Colonic mucosa (tissue), 4 donors: Measurements from ENCODE around the gene SNX22. TPM values are rescaled to one million over a fixed set of nuclear protein-coding genes. Genes with fewer than 3 reads are reported as not detected.

ENCODE experiments used
- DNase-seq: peaks from one replicate; pipeline ENCODE4 v3.0.0-alpha.2; 2020
- H3K27ac ChIP-seq: fragments of 200-600 bp; one replicate; pipeline ENCODE4 v1.8.0; 2021
- H3K27me3 ChIP-seq: fragments of 200-600 bp; one replicate; pipeline ENCODE4 v1.8.0; 2021
- H3K36me3 ChIP-seq: fragments of 200-600 bp; one replicate; pipeline ENCODE4 v1.8.0; 2021
- H3K4me1 ChIP-seq: fragments of 200-600 bp; one replicate; pipeline ENCODE4 v1.8.0; 2021; ENCODE audit warnings: mild to moderate bottlenecking
- H3K4me3 ChIP-seq: fragments of 200-600 bp; one replicate; pipeline ENCODE4 v1.8.0; 2021
- H3K9ac ChIP-seq, 2 donors: one replicate each; pipeline ENCODE4 v1.7.0; 2013; ENCODE audit warnings: control low read depth in 2 of 2, low read depth in 2 of 2, low read length in 2 of 2
- H3K9me3 ChIP-seq: fragments of 200-600 bp; one replicate; pipeline ENCODE4 v1.8.0; 2021
- intact Hi-C: fragments of 100-400 bp; cut with DNase I; formaldehyde crosslinking; loops from one replicate; pipeline ENCODE4 v1.14.1; 2022
- total RNA-seq, 2 donors: library from RNA; stranded (reverse); fragmentation: NEBNext Ultra II Directional in 1 of 2; extraction: Animal tissue kit (Norgen Biotek cat#: 25700) in 1 of 2; gene quantifications; one replicate each; pipeline ENCODE4 v1.2.1, GENCODE V29; 2021
- TF ChIP-seq, protein P1 (sequence below): fragments of 200-600 bp; IDR thresholded peaks from one replicate; pipeline ENCODE4 v1.8.0; 2022; ENCODE audit warnings: antibody characterized with exemption, mild to moderate bottlenecking
- donor health status: healthy.
- donor health status: DM: no; HTN: no; CAD: no.
- donor health status: DM: no; HTN: no; CAD: no.

The SNX22 gene
- total RNA-seq, 2 donors from 2014 or later = 0.15 to 0.29 TPM

- Histone ChIP-seq H3K27ac (no peak overlapping the region), H3K4me3 (peak overlapping the region; percentile 55), H3K9me3 (no peaks in the 10 kb centered on the region), H3K36me3 (peaks cover 7% of the 10 kb centered on the region), H3K27me3 (peaks cover 14% of the 10 kb centered on the region), H3K4me1 (peaks cover 12% of the 10 kb centered on the region), H3K9ac (peak overlapping the region in 1 of 2 donors; percentile 15)
- DNase-seq = no peak
- intact Hi-C loops = loop anchor here (5.0 kb wide), 1 partner anchor 55 kb away; the partner anchor contains the start of gene SNX1
- TF ChIP-seq, protein P1, sequence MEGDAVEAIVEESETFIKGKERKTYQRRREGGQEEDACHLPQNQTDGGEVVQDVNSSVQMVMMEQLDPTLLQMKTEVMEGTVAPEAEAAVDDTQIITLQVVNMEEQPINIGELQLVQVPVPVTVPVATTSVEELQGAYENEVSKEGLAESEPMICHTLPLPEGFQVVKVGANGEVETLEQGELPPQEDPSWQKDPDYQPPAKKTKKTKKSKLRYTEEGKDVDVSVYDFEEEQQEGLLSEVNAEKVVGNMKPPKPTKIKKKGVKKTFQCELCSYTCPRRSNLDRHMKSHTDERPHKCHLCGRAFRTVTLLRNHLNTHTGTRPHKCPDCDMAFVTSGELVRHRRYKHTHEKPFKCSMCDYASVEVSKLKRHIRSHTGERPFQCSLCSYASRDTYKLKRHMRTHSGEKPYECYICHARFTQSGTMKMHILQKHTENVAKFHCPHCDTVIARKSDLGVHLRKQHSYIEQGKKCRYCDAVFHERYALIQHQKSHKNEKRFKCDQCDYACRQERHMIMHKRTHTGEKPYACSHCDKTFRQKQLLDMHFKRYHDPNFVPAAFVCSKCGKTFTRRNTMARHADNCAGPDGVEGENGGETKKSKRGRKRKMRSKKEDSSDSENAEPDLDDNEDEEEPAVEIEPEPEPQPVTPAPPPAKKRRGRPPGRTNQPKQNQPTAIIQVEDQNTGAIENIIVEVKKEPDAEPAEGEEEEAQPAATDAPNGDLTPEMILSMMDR = no peak
Measured at GRCh38 chr15:64152507-64153387, 1.2 kb downstream of the SNX22 start.

- H3K27ac ChIP-seq = no peak overlapping the region
- no peak overlapping the region for H3K9ac ChIP-seq
Measured at GRCh38 chr15:64153480-64154367, 2.2 kb downstream of the SNX22 start.

DNA sequence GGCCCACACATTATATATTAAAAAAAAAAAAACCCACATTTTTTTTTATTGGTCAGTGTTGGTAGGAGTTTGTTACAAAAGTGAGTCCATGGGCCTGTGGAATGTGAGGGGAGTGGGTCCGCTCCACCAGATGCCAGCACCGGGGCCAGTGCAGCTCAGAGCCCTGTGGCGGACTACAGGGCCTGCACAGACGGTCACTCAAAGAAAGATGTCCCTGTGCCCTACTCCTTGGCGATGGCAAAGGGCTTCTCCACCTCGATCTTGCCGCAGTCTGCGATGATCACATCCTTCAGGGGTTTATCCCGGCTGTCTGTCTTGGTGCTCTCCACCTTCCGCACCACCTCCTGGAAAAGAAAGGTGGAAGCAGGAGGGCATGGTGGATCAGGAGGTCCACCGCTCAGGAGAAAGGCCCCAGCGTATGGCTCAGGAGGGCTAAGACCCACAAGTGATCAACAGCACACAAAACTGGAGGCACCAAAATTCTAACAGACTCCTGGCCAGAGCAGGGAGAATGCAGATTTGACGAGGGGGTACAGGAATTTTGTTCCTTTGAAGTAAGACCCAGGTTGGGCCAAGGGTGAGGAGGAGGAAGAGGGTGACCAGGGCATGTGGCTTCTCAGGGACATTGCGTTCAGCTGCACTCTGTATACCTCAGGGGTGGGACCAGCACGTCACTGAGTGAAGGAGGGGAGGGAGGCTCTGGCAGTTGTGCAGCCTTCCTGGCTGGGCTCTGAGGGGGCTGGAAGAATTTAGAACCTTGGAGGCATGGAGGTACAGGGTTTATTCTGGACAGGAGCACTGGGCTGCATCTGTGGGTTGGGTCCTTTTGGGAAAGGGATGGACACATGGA is 4.5 kb downstream of the SNX22 start:
- no peak overlapping the region for H3K9ac ChIP-seq
- no peaks in the 10 kb centered on the region for H3K9me3 ChIP-seq
- H3K4me1 ChIP-seq = peaks cover 17% of the 10 kb centered on the region
- intact Hi-C loops = no loop called here
- H3K4me3 ChIP-seq = no peak overlapping the region
- peaks cover 14% of the 10 kb centered on the region for H3K27me3 ChIP-seq
- H3K27ac ChIP-seq = no peak overlapping the region
- no peak for DNase-seq
- peaks cover 35% of the 10 kb centered on the region for H3K36me3 ChIP-seq
- TF ChIP-seq, protein P1 = no peak

More at GRCh38 chr15:64153480-64154367, 2.2 kb downstream of the SNX22 start:
- Histone ChIP-seq H3K27me3 (peaks cover 14% of the 10 kb centered on the region), H3K36me3 (peaks cover 17% of the 10 kb centered on the region), H3K4me3 (no peak overlapping the region), H3K9me3 (no peaks in the 10 kb centered on the region), H3K4me1 (peaks cover 12% of the 10 kb centered on the region)
- peak; percentile 94 for DNase-seq
- intact Hi-C loops = loop anchor here (5.0 kb wide), 1 partner anchor 56 kb away; the partner anchor contains the start of gene SNX1
- TF ChIP-seq, protein P1 = peak; percentile 98

DNA sequence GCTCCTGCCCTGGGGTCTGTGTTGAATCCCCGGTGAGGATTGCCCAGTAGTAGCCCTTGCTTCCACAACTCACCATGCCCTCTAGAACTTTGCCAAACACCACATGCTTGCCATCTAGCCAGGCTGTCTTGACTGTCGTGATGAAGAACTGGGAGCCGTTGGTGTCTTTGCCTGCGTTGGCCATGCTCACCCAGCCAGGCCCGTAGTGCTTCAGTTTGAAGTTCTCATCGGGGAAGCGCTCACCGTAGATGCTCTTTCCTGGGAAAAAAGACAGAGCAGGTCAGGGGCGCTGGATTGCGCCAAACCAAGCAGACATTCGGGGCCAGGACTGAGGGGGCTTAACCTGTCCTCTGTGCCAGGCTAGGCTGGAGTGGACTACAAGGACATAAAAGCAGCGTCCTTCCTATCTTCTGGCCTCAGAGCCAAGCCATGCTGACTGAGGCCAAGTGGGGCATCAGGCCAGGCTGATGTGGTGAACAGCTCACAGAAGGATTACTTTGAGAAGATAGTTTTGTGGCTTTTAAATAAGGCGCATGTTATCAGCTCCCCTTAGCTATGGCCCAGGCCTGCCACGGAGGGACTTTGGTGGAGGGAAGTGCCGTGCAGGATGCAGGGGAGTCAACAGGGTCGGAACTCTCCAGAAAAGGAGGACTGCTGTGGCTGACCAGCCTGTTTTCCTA is 5.3 kb downstream of the SNX22 start:
- intact Hi-C loops = no loop called here
- peaks cover 10% of the 10 kb centered on the region for H3K27me3 ChIP-seq
- TF ChIP-seq, protein P1 = no peak
- no peaks in the 10 kb centered on the region for H3K9me3 ChIP-seq
- no peak overlapping the region for H3K4me3 ChIP-seq
- peaks cover 13% of the 10 kb centered on the region for H3K4me1 ChIP-seq
- no peak overlapping the region for H3K9ac ChIP-seq
- H3K27ac ChIP-seq = no peak overlapping the region
- no peak for DNase-seq
- H3K36me3 ChIP-seq = peaks cover 35% of the 10 kb centered on the region
